NT2/D1 (cell line): ENCODE results near the gene MRPS24.

Experiments used
- DNase-seq: peaks from one replicate; pipeline ENCODE4 v3.0.0-alpha.2; 2011; ENCODE audit warnings: low read depth, low spot score
- H3K27me3 ChIP-seq: 2 replicates; pipeline ENCODE4 v1.6.0; 2011; ENCODE audit warnings: mild to moderate bottlenecking; ENCODE audit not compliant: insufficient read length, insufficient read depth
- H3K36me3 ChIP-seq: 2 replicates; pipeline ENCODE4 v1.6.1; 2011; ENCODE audit warnings: mild to moderate bottlenecking, low read length, mixed read lengths; ENCODE audit not compliant: insufficient read depth, insufficient read length
- H3K4me1 ChIP-seq: 2 replicates; pipeline ENCODE4 v1.5.1; 2011; ENCODE audit not compliant: insufficient read depth, insufficient read length
- H3K4me3 ChIP-seq: 2 replicates; pipeline ENCODE4 v1.5.1; 2011; ENCODE audit warnings: low read depth; ENCODE audit not compliant: insufficient read length
- H3K9ac ChIP-seq: 2 replicates; pipeline ENCODE4 v1.6.0; 2011; ENCODE audit warnings: low read depth; ENCODE audit not compliant: insufficient read length
- H3K9me3 ChIP-seq: 2 replicates; pipeline ENCODE4 v1.5.1; 2011; ENCODE audit warnings: mild to moderate bottlenecking, low read length; ENCODE audit not compliant: insufficient read depth
- SUZ12 ChIP-seq: IDR thresholded peaks from 2 replicates; pipeline ENCODE4 v1.6.1; 2011; ENCODE audit not compliant: insufficient read length, insufficient read depth; ENCODE audit errors: extremely low read depth
- YY1 ChIP-seq: IDR thresholded peaks from 2 replicates; pipeline ENCODE4 v1.6.1; 2011; ENCODE audit not compliant: insufficient read length, insufficient read depth
- ZNF274 ChIP-seq: IDR thresholded peaks from 2 replicates; pipeline ENCODE4 v1.6.1; 2011; ENCODE audit warnings: mild to moderate bottlenecking, low read depth, low read length

Gene MRPS24

GRCh38 chr7:43850348-43851116 is 18.8 kb downstream of the MRPS24 start:
- no peak for DNase-seq

GRCh38 chr7:43849047-43849446 is 20.3 kb downstream of the MRPS24 start:
- H3K4me3 ChIP-seq = no peak overlapping the region
- DNase-seq = no peak
- H3K9me3 ChIP-seq = peaks cover 11% of the 10 kb centered on the region; the same call in 1 of the 2 replicates
- H3K9ac ChIP-seq = no peak overlapping the region
- H3K27me3 ChIP-seq = no peaks in the 10 kb centered on the region
- TF ChIP-seq ZNF274 (no peak), SUZ12 (no peak), YY1 (no peak)
- H3K4me1 ChIP-seq = no peaks in the 10 kb centered on the region
- no peaks in the 10 kb centered on the region for H3K36me3 ChIP-seq

More at GRCh38 chr7:43850348-43851116, 18.8 kb downstream of the MRPS24 start:
- TF ChIP-seq YY1 (no peak), ZNF274 (no peak), SUZ12 (no peak)
- Histone ChIP-seq H3K36me3 (no peaks in the 10 kb centered on the region), H3K9ac (no peak overlapping the region), H3K4me3 (no peak overlapping the region), H3K9me3 (peaks cover 11% of the 10 kb centered on the region; the same call in 1 of the 2 replicates), H3K27me3 (no peaks in the 10 kb centered on the region), H3K4me1 (no peaks in the 10 kb centered on the region)

GRCh38 chr7:43847496-43847895 is 21.8 kb downstream of the MRPS24 start:
- TF ChIP-seq YY1 (no peak), SUZ12 (no peak), ZNF274 (no peak)
- H3K4me3 ChIP-seq = no peak overlapping the region
- H3K9ac ChIP-seq = no peak overlapping the region
- no peaks in the 10 kb centered on the region for H3K27me3 ChIP-seq
- peaks cover 11% of the 10 kb centered on the region; the same call in 1 of the 2 replicates for H3K9me3 ChIP-seq
- no peaks in the 10 kb centered on the region for H3K36me3 ChIP-seq
- H3K4me1 ChIP-seq = no peaks in the 10 kb centered on the region
- no peak for DNase-seq

- Histone ChIP-seq H3K9me3 (no peaks in the 10 kb centered on the region), H3K9ac (no peak overlapping the region), H3K36me3 (no peaks in the 10 kb centered on the region), H3K4me3 (no peak overlapping the region), H3K27me3 (no peaks in the 10 kb centered on the region), H3K4me1 (no peaks in the 10 kb centered on the region)
- no peak for DNase-seq
- TF ChIP-seq ZNF274 (no peak), SUZ12 (no peak), YY1 (no peak)
Measured at GRCh38 chr7:43844662-43845061, 24.7 kb downstream of the MRPS24 start.

GRCh38 chr7:43844257-43844656 is 25.1 kb downstream of the MRPS24 start:
- H3K4me1 ChIP-seq = no peaks in the 10 kb centered on the region
- no peak for DNase-seq
- TF ChIP-seq ZNF274 (no peak), SUZ12 (no peak), YY1 (no peak)
- H3K27me3 ChIP-seq = no peaks in the 10 kb centered on the region
- H3K36me3 ChIP-seq = no peaks in the 10 kb centered on the region
- H3K9me3 ChIP-seq = no peaks in the 10 kb centered on the region
- H3K4me3 ChIP-seq = no peak overlapping the region
- H3K9ac ChIP-seq = no peak overlapping the region

- TF ChIP-seq YY1 = no peak
- no peaks in the 10 kb centered on the region for H3K4me1 ChIP-seq
- H3K4me3 ChIP-seq = no peak overlapping the region
- 0 out of 2 replicates have a peak, but pooled peaks cover 3% of the 10 kb centered on the region for H3K9me3 ChIP-seq
- no peak for DNase-seq
- H3K36me3 ChIP-seq = no peaks in the 10 kb centered on the region
- no peaks in the 10 kb centered on the region for H3K27me3 ChIP-seq
- no peak overlapping the region for H3K9ac ChIP-seq
Measured at GRCh38 chr7:43843296-43843695, 26.0 kb downstream of the MRPS24 start.

GRCh38 chr7:43838201-43838658 is 31.1 kb downstream of the MRPS24 start:
- DNase-seq = no peak
- Histone ChIP-seq H3K4me3 (peak overlapping the region; percentile 17), H3K36me3 (no peaks in the 10 kb centered on the region), H3K4me1 (no peaks in the 10 kb centered on the region), H3K27me3 (no peaks in the 10 kb centered on the region), H3K9ac (peak overlapping the region; percentile 64), H3K9me3 (0 out of 2 replicates have a peak, but pooled peaks cover 4% of the 10 kb centered on the region)
- no peak for TF ChIP-seq YY1
- no peak for TF ChIP-seq SUZ12
- no peak for TF ChIP-seq ZNF274
